Transverse colon (tissue), 4 donors: ENCODE results near the gene ASB8. TPM values are rescaled to one million over a fixed set of nuclear protein-coding genes. Genes with fewer than 3 reads are reported as not detected.

Experiments used
- DNase-seq: peaks from one replicate; pipeline ENCODE4 v3.0.0-alpha.2; 2019
- H3K27ac ChIP-seq, 4 donors: fragments of 200-600 bp; sonication (generic); 2 replicates each; pipeline ENCODE4 v1.5.1; 2016 to 2018; ENCODE audit warnings: inconsistent platforms in 4 of 4
- H3K27me3 ChIP-seq: fragments of 200-600 bp; sonication (generic); 2 replicates; pipeline ENCODE4 v1.5.1; 2017; ENCODE audit warnings: inconsistent platforms
- H3K36me3 ChIP-seq, 4 donors: fragments of 200-600 bp; sonication (generic); 2 replicates each; pipeline ENCODE4 v1.5.1; 2017 to 2019; ENCODE audit warnings: inconsistent platforms in 4 of 4
- H3K4me1 ChIP-seq, 4 donors: fragments of 200-600 bp; sonication (generic); 2 replicates each; pipeline ENCODE4 v1.5.1; 2017 to 2020; ENCODE audit warnings: inconsistent platforms in 4 of 4
- H3K4me3 ChIP-seq, 4 donors: fragments of 200-600 bp; sonication (generic); 1 replicate in 1 of 4; 2 replicates in 3 of 4; pipeline versions ENCODE4 v1.5.1 to v1.6.1; 2017 to 2019; ENCODE audit warnings: inconsistent platforms in 4 of 4
- H3K9me3 ChIP-seq, 2 donors: fragments of 200-600 bp; sonication (generic); 2 replicates each; pipeline ENCODE4 v1.5.1; 2017 to 2019; ENCODE audit warnings: inconsistent platforms in 2 of 2
- EP300 ChIP-seq: sonication (generic); formaldehyde crosslinking; IDR thresholded peaks from one replicate; pipeline ENCODE4 v1.6.1; 2017; ENCODE audit warnings: antibody characterized with exemption, low read depth
- POLR2A ChIP-seq: fragments of 450-650 bp; IDR thresholded peaks from one replicate; pipeline ENCODE4 v1.6.1; 2016; ENCODE audit warnings: antibody characterized with exemption, mild to moderate bottlenecking, moderate library complexity
- POLR2AphosphoS5 ChIP-seq, 3 donors: sonication (generic); formaldehyde crosslinking; IDR thresholded peaks; one replicate each; pipeline ENCODE4 v1.6.1; 2016; ENCODE audit warnings: antibody characterized with exemption in 3 of 3
- WGBS, 2 donors: methylation state at CpG; one replicate each; pipeline ENCODE4 v1.1.5; 2018; ENCODE audit warnings: low coverage in 1 of 2; 5-methylcytosine and 5-hydroxymethylcytosine counted together
- in situ Hi-C, 4 donors: fragments of 200-750 bp; cut with MboI; loops; one replicate each; pipeline versions ENCODE4 v1.15.0 to v1.15.1; 2017; ENCODE audit warnings: low sequenced_read_pairs in 3 of 4, low pct_ligation_motif_present in 1 of 4, low pct_unique_long_range_greater_than_20kb in 1 of 4
- intact Hi-C: fragments of 100-400 bp; cut with DNase I; formaldehyde crosslinking; loops from one replicate; pipeline ENCODE4 v1.15.1; 2023; ENCODE audit warnings: low total_unique reads
- total RNA-seq, 4 donors: library from RNA; depleted of rRNA; stranded (reverse); fragments of >200 nt; gene quantifications; one replicate each; pipeline ENCODE4 v1.1.0, GENCODE V29; 2016
- TF ChIP-seq, protein P1 (sequence below), 5 experiments: fragments of 200-600 bp in 3 of 5; fragments of 450-650 bp in 2 of 5; sonication (generic) in 3 of 5; IDR thresholded peaks; 1 replicate in 2 of 5; 2 replicates in 3 of 5; pipeline ENCODE4 v1.5.1; 2016 to 2017; ENCODE audit warnings: antibody characterized with exemption in 5 of 5, inconsistent platforms in 3 of 5, mild to moderate bottlenecking in 2 of 5, moderate library complexity in 1 of 5

The ASB8 gene
- total RNA-seq, 4 donors from 2014 or later: 13.3 to 39.0 (median 23.3) TPM

DNA sequence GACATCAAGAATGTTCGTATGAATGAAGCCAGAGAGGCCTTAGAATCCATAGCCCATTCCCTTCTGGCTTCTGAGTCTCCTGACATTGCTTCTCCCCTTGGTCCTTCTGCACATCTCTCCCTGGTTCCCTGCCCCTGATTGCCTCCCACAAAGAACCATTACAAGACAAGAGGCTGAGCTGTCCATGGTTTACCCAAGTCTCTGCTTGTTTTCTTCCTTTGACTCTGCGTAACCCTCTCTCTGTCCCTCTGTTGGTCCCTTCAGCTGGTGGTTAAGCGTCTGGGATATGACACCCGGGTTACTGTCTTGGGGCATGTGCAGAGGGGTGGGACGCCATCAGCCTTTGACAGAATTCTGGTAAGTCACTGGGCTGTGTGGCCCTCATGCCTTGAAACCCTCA, 22.3 kb downstream of the ASB8 start:
- 83 to 92% methylated on average over 2 to 5 of the region's 5 CpGs for WGBS, 2 donors
- H3K9me3 ChIP-seq: no peaks in the 10 kb centered on the region
- peaks cover 0 to 42% (median 17%) of the 10 kb centered on the region in 4 donors for H3K36me3 ChIP-seq
- TF ChIP-seq, protein P1, sequence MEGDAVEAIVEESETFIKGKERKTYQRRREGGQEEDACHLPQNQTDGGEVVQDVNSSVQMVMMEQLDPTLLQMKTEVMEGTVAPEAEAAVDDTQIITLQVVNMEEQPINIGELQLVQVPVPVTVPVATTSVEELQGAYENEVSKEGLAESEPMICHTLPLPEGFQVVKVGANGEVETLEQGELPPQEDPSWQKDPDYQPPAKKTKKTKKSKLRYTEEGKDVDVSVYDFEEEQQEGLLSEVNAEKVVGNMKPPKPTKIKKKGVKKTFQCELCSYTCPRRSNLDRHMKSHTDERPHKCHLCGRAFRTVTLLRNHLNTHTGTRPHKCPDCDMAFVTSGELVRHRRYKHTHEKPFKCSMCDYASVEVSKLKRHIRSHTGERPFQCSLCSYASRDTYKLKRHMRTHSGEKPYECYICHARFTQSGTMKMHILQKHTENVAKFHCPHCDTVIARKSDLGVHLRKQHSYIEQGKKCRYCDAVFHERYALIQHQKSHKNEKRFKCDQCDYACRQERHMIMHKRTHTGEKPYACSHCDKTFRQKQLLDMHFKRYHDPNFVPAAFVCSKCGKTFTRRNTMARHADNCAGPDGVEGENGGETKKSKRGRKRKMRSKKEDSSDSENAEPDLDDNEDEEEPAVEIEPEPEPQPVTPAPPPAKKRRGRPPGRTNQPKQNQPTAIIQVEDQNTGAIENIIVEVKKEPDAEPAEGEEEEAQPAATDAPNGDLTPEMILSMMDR (IDR thresholded peaks at IDR 0.05): no peak
- TF ChIP-seq EP300: no peak
- intact Hi-C loops (no loop called here), in situ Hi-C loops (no loop called here)
- no peaks in the 10 kb centered on the region for H3K27me3 ChIP-seq
- no peak overlapping the region for H3K4me3 ChIP-seq
- no peaks in the 10 kb centered on the region for H3K4me1 ChIP-seq
- DNase-seq: no peak
- no peak overlapping the region for H3K27ac ChIP-seq

DNA sequence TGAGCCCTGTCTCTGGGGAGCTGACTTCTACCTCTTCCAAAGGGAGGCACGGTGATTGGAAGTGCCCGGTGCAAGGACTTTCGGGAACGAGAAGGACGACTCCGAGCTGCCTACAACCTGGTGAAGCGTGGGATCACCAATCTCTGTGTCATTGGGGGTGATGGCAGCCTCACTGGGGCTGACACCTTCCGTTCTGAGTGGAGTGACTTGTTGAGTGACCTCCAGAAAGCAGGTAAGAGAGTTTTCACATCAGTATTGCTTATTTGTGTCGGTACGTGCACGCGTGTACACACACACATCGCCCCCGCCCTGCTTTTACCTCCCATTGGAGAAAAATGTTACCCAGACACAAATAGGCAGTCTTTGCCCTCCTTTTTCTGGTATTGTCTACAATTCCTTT, 24.5 kb downstream of the ASB8 start:
- Histone ChIP-seq H3K4me3 (no peak overlapping the region), H3K27ac (no peak overlapping the region), H3K36me3 (peaks cover 0 to 40% (median 17%) of the 10 kb centered on the region in 4 donors), H3K4me1 (no peaks in the 10 kb centered on the region), H3K9me3 (no peaks in the 10 kb centered on the region), H3K27me3 (no peaks in the 10 kb centered on the region)
- no peak for DNase-seq
- 95% methylated on average over 14 of the region's 14 CpGs; no CpG with 5 or more reads in 1 of the 2 donors for WGBS, 2 donors
- in situ Hi-C loops: no loop called here
- no peak for TF ChIP-seq POLR2A
- intact Hi-C loops: no loop called here

DNA sequence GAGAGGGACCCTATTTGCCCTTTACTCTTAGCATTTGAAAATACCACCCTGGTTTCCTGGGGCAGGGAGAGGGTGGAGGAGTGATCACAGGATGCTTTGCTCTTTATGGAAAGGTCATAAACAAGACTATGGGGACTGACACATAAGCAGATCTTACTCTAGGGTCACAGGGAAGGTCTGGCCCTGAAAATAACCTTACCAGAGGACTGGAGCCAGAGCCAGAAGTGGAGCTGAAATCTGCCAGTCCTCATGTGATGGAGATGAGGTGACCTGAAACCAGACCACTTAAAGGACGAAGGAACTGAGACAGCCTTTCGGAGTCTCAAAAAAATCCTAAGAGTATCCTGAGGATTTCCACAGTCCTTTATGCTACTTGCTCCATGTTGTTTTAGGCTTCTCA, 25.8 kb downstream of the ASB8 start:
- H3K4me1 ChIP-seq: no peaks in the 10 kb centered on the region
- no peak for DNase-seq
- TF ChIP-seq POLR2AphosphoS5 (IDR thresholded peaks at IDR 0.05) (no peak), POLR2A (no peak), EP300 (no peak)
- TF ChIP-seq, protein P1 (IDR thresholded peaks at IDR 0.05): no peak
- 98 to 100% methylated on average over 1 to 2 of the region's 2 CpGs for WGBS, 2 donors
- H3K4me3 ChIP-seq: no peak overlapping the region
- H3K36me3 ChIP-seq: peaks cover 0 to 38% (median 17%) of the 10 kb centered on the region in 4 donors
- H3K27ac ChIP-seq: no peak overlapping the region
- intact Hi-C loops (no loop called here), in situ Hi-C loops (no loop called here)
- H3K9me3 ChIP-seq: no peaks in the 10 kb centered on the region
- no peaks in the 10 kb centered on the region for H3K27me3 ChIP-seq

DNA sequence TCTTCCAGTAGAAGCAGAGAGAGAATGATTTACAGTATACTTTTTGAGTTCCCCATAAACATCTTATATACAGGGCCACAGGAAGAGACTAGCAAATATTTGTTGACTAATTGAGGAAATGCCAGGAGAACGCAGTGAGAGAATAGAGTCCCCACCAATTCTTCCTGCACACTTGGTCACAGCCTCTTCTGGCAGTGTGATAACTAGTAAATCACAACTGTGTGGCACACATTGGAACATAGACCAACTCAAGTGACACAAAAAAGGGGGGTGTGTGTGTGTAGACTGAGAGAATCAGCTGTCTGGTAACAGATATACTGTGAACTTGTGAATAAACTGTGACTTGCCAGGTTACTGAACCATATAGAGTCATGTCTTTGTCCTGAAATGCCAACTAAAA, 27.9 kb downstream of the ASB8 start:
- 71 to 90% methylated on average over 1 of the region's 1 CpG for WGBS, 2 donors
- Histone ChIP-seq H3K27ac (no peak overlapping the region), H3K36me3 (peaks cover 0 to 30% (median 11%) of the 10 kb centered on the region in 4 donors), H3K4me3 (no peak overlapping the region), H3K9me3 (no peaks in the 10 kb centered on the region), H3K4me1 (no peaks in the 10 kb centered on the region), H3K27me3 (no peaks in the 10 kb centered on the region)
- in situ Hi-C loops: no loop called here
- no peak for DNase-seq
- TF ChIP-seq EP300: no peak
- TF ChIP-seq POLR2AphosphoS5 (IDR thresholded peaks at IDR 0.05): no peak
- TF ChIP-seq POLR2A: no peak
- TF ChIP-seq, protein P1 (IDR thresholded peaks at IDR 0.05): no peak
- intact Hi-C loops: no loop called here

DNA sequence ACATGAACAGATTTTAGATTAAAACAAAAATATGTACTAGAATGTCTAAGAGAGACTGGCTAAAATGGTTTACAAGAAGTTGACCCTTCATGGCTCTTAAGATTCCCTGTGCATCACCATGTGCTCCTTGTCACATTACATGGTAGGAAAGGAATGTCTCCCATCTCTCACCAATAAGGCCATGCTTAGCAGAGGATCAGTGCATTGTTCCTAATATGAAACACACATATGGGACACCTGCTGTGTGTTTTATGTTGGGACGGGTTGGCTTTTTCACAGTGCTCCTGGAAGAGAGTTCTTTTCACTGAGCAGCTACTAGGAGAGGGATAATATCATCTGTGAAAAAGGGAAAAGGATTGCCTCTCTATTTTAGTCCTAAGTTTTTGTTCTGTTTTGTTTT, 28.5 kb downstream of the ASB8 start:
- intact Hi-C loops (no loop called here), in situ Hi-C loops (no loop called here)
- Histone ChIP-seq H3K4me1 (no peaks in the 10 kb centered on the region), H3K27ac (no peak overlapping the region), H3K27me3 (no peaks in the 10 kb centered on the region), H3K4me3 (no peak overlapping the region), H3K9me3 (no peaks in the 10 kb centered on the region), H3K36me3 (peaks cover 0 to 27% (median 8%) of the 10 kb centered on the region in 4 donors)
- TF ChIP-seq POLR2A: no peak
- DNase-seq: no peak
- 92% methylated on average over 1 of the region's 1 CpG; no CpG with 5 or more reads in 1 of the 2 donors for WGBS, 2 donors
